Esophagus muscularis mucosa (tissue), 3 donors: Measurements from ENCODE around the gene CAPZA2.

Experiments used
- CTCF ChIP-seq, 3 experiments: fragments of 200-600 bp in 2 of 3; fragments of 450-650 bp in 1 of 3; sonication (generic) in 2 of 3; IDR thresholded peaks; one replicate each; pipeline ENCODE4 v1.5.1; 2017 to 2019; ENCODE audit warnings: antibody characterized with exemption in 3 of 3, mild to moderate bottlenecking in 2 of 3, moderate library complexity in 1 of 3
- POLR2A ChIP-seq: fragments of 450-650 bp; IDR thresholded peaks from one replicate; pipeline ENCODE4 v1.6.1; 2017; ENCODE audit warnings: antibody characterized with exemption, moderate library complexity, mild to moderate bottlenecking, low read depth

GRCh38 chr7:116862234-116862950 is at the start of gene CAPZA2:
- peak in 2 of 3 experiments; percentile 57 to 62 for TF ChIP-seq CTCF (IDR thresholded peaks at IDR 0.05)
- TF ChIP-seq POLR2A = peak; percentile 37
